Urinary bladder (tissue), 4 donors: ENCODE data around the gene FOXP4. TPM values are rescaled to one million over a fixed set of nuclear protein-coding genes. Genes with fewer than 3 reads are reported as not detected.

Experiments used
- DNase-seq: peaks from one replicate; pipeline ENCODE4 v3.0.0-alpha.2; 2015; ENCODE audit errors: extremely low spot score
- H3K27ac ChIP-seq: one replicate; pipeline ENCODE4 v1.5.1; 2013; ENCODE audit warnings: low read depth, mild to moderate bottlenecking, moderate library complexity
- H3K36me3 ChIP-seq: one replicate; pipeline ENCODE4 v1.6.1; 2013; ENCODE audit warnings: mild to moderate bottlenecking, moderate library complexity; ENCODE audit not compliant: insufficient read depth
- H3K4me1 ChIP-seq: one replicate; pipeline ENCODE4 v1.6.1; 2013; ENCODE audit warnings: mild to moderate bottlenecking, moderate library complexity; ENCODE audit not compliant: insufficient read depth
- H3K4me3 ChIP-seq: one replicate; pipeline ENCODE4 v1.5.1; 2013; ENCODE audit warnings: low read depth, low read length
- WGBS: extraction: QIAGEN DNeasy Blood & Tissue Kit; methylation state at CpG from one replicate; pipeline ENCODE4 v1.1.7; 2013; 5-methylcytosine and 5-hydroxymethylcytosine counted together
- polyA plus RNA-seq: library from polyadenylated mRNA; stranded (reverse); fragments of 200-250 nt; gene quantifications from one replicate; pipeline ENCODE4 v1.2.3, GENCODE V29; 2013
- small RNA-seq: library from RNA; depleted of rRNA; stranded (forward); fragments of <200 nt; gene quantifications from one replicate; pipeline ENCODE3, GENCODE V24; 2014
- total RNA-seq: library from RNA; depleted of rRNA; stranded (reverse); fragments of >200 nt; gene quantifications from one replicate; pipeline ENCODE4 v1.2.3, GENCODE V29; 2014
- donor health status: healthy with polysubstance abuse.
- donor health status: healthy.

FOXP4 gene
- total and polyA plus RNA-seq, 2 donors = 1.6 to 18.0 TPM

DNA sequence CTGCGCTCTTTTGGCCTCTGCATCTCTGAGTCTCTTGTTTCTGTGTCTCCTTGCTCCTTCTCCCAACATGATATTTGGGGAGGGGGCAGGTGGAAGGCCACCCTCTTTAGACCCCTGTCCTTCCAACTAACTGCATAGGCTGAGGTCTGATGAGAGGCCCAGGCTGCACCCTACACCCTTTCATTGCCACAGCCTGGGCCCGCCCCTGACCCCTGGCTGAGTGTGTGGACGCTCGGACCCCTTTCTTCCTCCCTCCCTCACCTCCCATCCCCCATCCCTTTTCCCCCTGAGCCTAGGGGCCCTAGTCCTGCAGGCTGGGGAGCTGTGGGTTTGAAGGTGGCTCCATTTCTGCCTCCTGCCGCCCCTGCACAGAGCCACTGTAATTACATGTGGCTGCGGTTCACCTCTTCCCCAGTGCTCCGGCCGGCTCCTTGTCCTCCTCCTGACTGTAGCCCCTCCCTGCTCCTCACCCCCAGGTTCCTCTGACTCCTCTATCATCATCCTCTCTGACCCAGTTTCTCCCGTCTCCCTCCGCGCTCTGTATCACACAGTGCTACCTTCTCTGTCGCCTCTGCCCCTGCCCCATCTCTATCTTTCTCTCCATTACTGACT, 98.9 kb downstream of the FOXP4 start:
- no peaks in the 10 kb centered on the region for H3K4me1 ChIP-seq
- H3K4me3 ChIP-seq = no peak overlapping the region
- 76% methylated on average over 12 of the region's 12 CpGs for WGBS
- DNase-seq = no peak
- H3K36me3 ChIP-seq = no peaks in the 10 kb centered on the region
- H3K27ac ChIP-seq = no peak overlapping the region

DNA sequence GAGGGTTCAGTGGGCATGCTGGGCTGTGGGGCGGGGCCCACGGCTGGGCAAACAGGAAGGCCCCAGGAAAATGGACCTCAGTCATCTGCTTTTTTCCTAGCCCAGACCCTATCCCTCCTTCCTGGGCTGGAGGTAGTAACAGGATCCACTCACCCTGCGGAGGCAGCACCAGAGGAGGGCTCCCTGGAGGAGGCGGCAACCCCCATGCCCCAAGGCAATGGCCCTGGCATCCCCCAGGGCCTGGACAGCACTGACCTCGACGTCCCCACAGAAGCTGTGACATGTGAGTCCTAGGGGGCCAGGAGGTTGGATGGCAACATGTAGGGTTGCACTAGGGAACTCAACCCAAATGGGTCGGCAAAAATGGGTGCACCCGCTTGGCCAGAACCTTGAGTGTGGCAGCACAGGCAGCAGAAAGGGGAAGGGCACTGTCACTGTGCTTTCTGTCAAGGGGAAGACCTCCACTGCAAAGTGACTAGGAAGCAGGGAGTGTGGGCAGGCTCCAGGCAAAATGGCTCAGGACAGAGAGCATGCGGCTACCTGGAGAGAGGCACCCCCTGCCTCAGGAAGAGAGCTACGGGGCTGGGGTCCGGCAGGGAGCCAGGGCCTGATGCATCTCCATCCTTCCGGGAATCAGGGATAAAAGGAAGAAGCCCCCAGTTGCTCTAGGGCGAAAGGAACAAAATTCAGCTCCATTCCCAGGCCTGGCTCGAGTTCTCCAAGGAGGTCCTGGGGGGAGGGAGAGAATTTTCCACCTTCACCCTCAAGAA, 100.0 kb downstream of the FOXP4 start:
- Histone ChIP-seq H3K36me3 (no peaks in the 10 kb centered on the region), H3K27ac (no peak overlapping the region), H3K4me1 (no peaks in the 10 kb centered on the region), H3K4me3 (no peak overlapping the region)
- no peak for DNase-seq
- WGBS = 88% methylated on average over 14 of the region's 14 CpGs

DNA sequence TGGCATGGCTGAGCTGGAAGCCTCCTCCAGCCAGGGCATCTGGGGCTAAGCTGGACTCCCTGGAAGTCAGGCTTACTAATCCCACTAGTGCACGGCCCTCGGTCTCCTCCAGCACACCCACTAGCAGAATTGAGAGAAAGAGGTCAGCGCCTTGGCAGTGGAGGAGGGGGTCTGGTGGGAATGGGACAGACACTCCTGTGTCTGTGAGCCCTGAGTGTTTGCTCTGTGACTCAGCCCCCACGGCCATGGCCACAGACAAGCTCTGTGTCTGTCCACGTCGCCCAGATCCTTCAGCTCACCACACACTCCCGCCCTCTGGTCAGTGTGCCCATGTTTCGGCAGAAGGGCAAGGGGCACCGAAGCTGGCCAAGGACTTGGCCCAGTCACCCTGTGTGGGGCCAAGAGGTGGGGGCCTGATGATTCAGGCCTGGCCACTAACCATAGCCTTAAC, 100.9 kb downstream of the FOXP4 start:
- 80% methylated on average over 9 of the region's 9 CpGs for WGBS
- no peak for DNase-seq

DNA sequence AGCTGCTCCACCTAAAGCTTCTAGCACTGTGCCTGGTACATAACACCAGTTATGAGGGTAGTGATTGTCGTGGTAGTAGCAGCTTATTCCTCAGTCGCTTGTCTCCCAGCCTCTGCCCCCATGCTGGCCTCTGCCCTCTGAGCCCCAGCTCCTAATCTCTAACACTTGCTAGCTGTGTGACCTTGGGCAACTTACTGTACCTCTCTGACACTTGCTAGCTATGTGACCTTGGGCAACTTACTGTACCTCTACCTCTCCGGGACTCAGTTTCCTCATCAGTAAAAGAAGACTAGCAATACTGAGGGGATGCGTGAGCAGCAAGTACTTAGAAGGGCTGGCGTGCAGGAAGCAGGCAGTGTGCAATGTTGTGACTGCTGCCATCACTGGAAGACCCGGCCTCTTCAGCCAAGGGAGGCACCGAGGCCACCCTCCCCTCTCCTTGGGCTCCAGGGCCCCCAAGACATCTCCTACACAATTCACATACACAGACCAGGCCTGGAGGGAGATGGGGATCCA, 101.9 kb downstream of the FOXP4 start:
- Histone ChIP-seq H3K36me3 (no peaks in the 10 kb centered on the region), H3K4me3 (no peak overlapping the region), H3K4me1 (no peaks in the 10 kb centered on the region), H3K27ac (no peak overlapping the region)
- DNase-seq = no peak
- WGBS = 84% methylated on average over 7 of the region's 7 CpGs

More for the DNA sequence above, 100.9 kb downstream of the FOXP4 start:
- Histone ChIP-seq H3K27ac (no peak overlapping the region), H3K4me1 (no peaks in the 10 kb centered on the region), H3K36me3 (no peaks in the 10 kb centered on the region), H3K4me3 (no peak overlapping the region)

DNA sequence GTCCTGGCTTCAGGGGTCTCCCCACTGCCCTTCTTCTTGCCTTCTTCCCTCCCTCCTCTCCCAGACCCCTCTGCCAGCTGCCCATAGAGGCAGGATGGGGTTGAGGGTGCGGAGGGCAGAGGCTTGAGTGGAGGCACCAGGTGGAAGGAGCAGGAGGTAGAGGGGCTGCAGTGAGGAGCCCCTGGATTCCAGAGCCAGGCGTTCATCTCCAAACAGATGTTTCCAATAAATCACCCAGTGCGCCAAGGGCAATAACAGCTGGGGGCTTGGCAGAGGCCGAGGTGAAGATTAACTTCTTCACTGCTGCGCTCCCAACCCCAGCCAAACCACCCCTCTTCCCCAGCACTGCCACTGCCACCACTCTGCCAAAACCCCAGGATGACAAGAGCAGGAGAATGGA, 102.7 kb downstream of the FOXP4 start:
- WGBS = 53% methylated on average over 5 of the region's 5 CpGs
- Histone ChIP-seq H3K27ac (no peak overlapping the region), H3K4me1 (no peaks in the 10 kb centered on the region), H3K4me3 (no peak overlapping the region), H3K36me3 (no peaks in the 10 kb centered on the region)
- no peak for DNase-seq

DNA sequence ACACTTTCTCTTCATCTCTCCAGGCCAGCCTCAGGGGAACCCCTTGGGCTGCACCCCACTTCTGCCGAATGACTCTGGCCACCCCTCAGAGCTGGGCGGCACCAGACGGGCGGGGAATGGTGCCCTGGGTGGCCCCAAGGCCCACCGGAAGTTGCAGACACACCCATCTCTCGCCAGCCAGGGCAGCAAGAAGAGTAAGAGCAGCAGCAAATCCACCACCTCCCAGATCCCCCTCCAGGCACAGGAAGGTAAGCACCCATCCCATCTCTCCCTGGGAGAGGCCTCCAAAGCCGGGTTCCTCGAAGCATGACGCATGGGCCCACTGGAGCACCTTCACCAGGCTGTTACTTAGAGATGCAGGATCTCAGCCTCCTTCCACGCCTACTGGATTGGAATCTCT, 103.4 kb downstream of the FOXP4 start:
- no peak for DNase-seq
- WGBS = 84% methylated on average over 10 of the region's 10 CpGs
- no peak overlapping the region for H3K4me3 ChIP-seq
- H3K36me3 ChIP-seq = no peaks in the 10 kb centered on the region
- no peaks in the 10 kb centered on the region for H3K4me1 ChIP-seq
- no peak overlapping the region for H3K27ac ChIP-seq

DNA sequence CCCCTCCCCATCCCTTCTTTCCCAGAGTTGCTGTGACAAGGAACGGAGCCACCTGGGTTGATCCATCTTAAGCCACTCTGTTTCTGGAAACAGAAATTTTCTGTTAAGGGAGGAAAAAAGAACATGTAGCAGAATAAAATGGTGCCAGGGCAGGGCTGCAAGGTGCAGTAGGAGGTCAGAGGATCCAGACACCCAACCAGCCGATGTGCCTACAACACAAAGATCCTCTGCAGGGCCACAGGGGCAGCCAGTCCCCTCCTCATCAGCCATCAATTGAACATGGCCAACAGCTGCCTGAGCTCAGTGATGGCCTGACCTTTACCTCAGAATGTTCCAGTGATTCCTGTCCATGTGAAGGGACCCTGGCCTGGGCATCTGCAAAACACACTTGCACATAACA, 103.9 kb downstream of the FOXP4 start:
- H3K4me1 ChIP-seq = no peaks in the 10 kb centered on the region
- 95% methylated on average over 2 of the region's 2 CpGs for WGBS
- DNase-seq = no peak
- no peaks in the 10 kb centered on the region for H3K36me3 ChIP-seq
- no peak overlapping the region for H3K27ac ChIP-seq
- no peak overlapping the region for H3K4me3 ChIP-seq

DNA sequence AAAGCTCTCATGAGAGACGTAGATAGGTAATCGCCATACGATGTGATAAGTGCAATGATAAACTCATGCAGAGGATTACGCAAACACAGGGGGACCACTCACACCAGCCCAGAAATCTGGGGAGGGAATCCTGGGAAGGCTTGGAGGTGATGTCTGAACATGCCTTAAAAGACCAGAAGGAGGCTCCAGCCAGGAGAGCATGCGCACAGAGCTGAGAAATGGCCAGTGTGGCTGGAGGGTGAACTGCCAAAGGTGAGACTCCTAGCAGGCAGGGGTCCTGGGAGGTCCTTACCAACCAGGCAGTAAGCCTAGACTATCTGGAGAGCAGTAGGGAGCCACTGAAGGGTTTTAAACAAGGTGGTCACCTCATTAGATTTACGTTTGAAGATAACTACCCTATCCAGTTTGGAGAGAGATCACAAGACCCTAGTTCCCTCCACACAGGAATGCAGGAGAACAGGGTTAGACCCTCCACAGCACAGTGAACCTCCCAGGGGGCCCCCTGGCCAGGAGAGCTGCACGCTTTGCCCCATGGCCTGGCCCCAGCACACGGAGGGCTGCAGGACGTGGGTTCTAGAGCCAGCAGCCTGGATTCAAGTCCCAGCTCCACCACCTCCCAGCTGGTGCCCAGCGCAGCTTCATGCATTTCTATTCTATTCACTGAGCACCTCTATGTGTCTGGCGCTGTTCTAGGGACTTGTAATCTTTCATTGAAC, 105.2 kb downstream of the FOXP4 start:
- WGBS = 83% methylated on average over 11 of the region's 11 CpGs
- no peaks in the 10 kb centered on the region for H3K36me3 ChIP-seq
- H3K4me1 ChIP-seq = no peaks in the 10 kb centered on the region
- H3K27ac ChIP-seq = no peak overlapping the region
- DNase-seq = no peak
- H3K4me3 ChIP-seq = no peak overlapping the region

Small RNA genes within 50 kb of the gene (small RNA-seq; reads per million reads assigned to genes)
- gene MIR4641 = not detected

Other genes starting within 250 kb of the FOXP4 start
- not detected for gene NCR2, start 210.8 kb upstream of the FOXP4 start, total RNA-seq
- gene NCR2, start 210.8 kb upstream of the FOXP4 start, polyA plus RNA-seq = not detected
- gene MDFI, start 92.1 kb downstream of the FOXP4 start, total RNA-seq = 32.6 TPM
- 20.6 TPM for gene MDFI, start 92.1 kb downstream of the FOXP4 start, polyA plus RNA-seq
- gene TFEB, start 189.2 kb downstream of the FOXP4 start, total RNA-seq = 4.3 TPM
- 25.4 TPM for gene TFEB, start 189.2 kb downstream of the FOXP4 start, polyA plus RNA-seq
- gene PGC, start 201.0 kb downstream of the FOXP4 start, total RNA-seq = not detected
- gene PGC, start 201.0 kb downstream of the FOXP4 start, polyA plus RNA-seq = not detected
- 1.9 TPM for gene FRS3, start 233.5 kb downstream of the FOXP4 start, total RNA-seq
- gene FRS3, start 233.5 kb downstream of the FOXP4 start, polyA plus RNA-seq = 7.4 TPM
- gene PRICKLE4, start 234.4 kb downstream of the FOXP4 start, total RNA-seq = 3.1 TPM
- gene PRICKLE4, start 234.4 kb downstream of the FOXP4 start, polyA plus RNA-seq = 3.7 TPM
- gene TOMM6, start 241.3 kb downstream of the FOXP4 start, total RNA-seq = 34.4 TPM
- gene TOMM6, start 241.3 kb downstream of the FOXP4 start, polyA plus RNA-seq = 181 TPM